ENCODE data around the gene P3H2. TPM values are rescaled to one million over a fixed set of nuclear protein-coding genes. Genes with fewer than 3 reads are reported as not detected.

The P3H2 gene
- total and polyA plus RNA-seq, 2 donors (not counting 1 experiment from before 2014, with no cell fraction given) = 20.5 to 21.6 TPM

GRCh38 chr3:189909139-189909538 lies 211.6 kb downstream of the P3H2 start:
- Histone ChIP-seq H2AFZ (ENCODE audit: low read length) (no peak overlapping the region), H3K4me2 (ENCODE audit: extremely low read depth, insufficient read depth, low read length) (no peak overlapping the region), H3K36me3 (ENCODE audit: control insufficient read depth, insufficient read depth, low read length) (no peaks in the 10 kb centered on the region), H3K9me3 (ENCODE audit: control insufficient read depth, insufficient read depth, low read depth, low read length) (no peaks in the 10 kb centered on the region), H3K27ac (ENCODE audit: insufficient read depth, low read length) (no peak overlapping the region), H3K4me1 (ENCODE audit: control insufficient read depth, extremely low read depth, insufficient read depth, low read length) (peaks cover 5% of the 10 kb centered on the region), H3K79me2 (ENCODE audit: control insufficient read depth, insufficient read depth, low read length) (no peaks in the 10 kb centered on the region), H3K4me3 (replicated peaks in 1 of 4; ENCODE audit: control extremely low read depth in 1 of 4, insufficient read depth in 1 of 4, low read depth in 3 of 4, low read length in 4 of 4) (no peak overlapping the region), H3K27me3 (ENCODE audit: control insufficient read depth, insufficient read depth, low read length) (no peaks in the 10 kb centered on the region), H4K20me1 (ENCODE audit: control insufficient read depth, extremely low read depth, insufficient read depth, low read length) (no peaks in the 10 kb centered on the region), H3K9ac (ENCODE audit: insufficient read depth, low read length) (no peak overlapping the region)
- no peak for DNase-seq (ENCODE audit: low read depth in 2 of 2)
- no peak for TF ChIP-seq CTCF (conservative IDR thresholded peaks at IDR 0.05 in 1 of 2, IDR thresholded peaks at IDR 0.05 in 1 of 2; ENCODE audit: low read depth in 1 of 2, low read length in 2 of 2)
- TF ChIP-seq EZH2 (IDR thresholded peaks at IDR 0.05; ENCODE audit: low read length, missing control alignments) = no peak

- Histone ChIP-seq H4K20me1 (ENCODE audit: control insufficient read depth, extremely low read depth, insufficient read depth, low read length) (no peaks in the 10 kb centered on the region), H3K79me2 (ENCODE audit: control insufficient read depth, insufficient read depth, low read length) (no peaks in the 10 kb centered on the region), H3K9ac (ENCODE audit: insufficient read depth, low read length) (no peak overlapping the region), H3K4me2 (ENCODE audit: extremely low read depth, insufficient read depth, low read length) (no peak overlapping the region), H3K4me1 (ENCODE audit: control insufficient read depth, extremely low read depth, insufficient read depth, low read length) (peaks cover 5% of the 10 kb centered on the region), H3K4me3 (replicated peaks in 1 of 4; ENCODE audit: control extremely low read depth in 1 of 4, insufficient read depth in 1 of 4, low read depth in 3 of 4, low read length in 4 of 4) (no peak overlapping the region), H3K36me3 (ENCODE audit: control insufficient read depth, insufficient read depth, low read length) (no peaks in the 10 kb centered on the region), H3K27ac (ENCODE audit: insufficient read depth, low read length) (no peak overlapping the region), H3K9me3 (ENCODE audit: control insufficient read depth, insufficient read depth, low read depth, low read length) (no peaks in the 10 kb centered on the region), H2AFZ (ENCODE audit: low read length) (no peak overlapping the region), H3K27me3 (ENCODE audit: control insufficient read depth, insufficient read depth, low read length) (no peaks in the 10 kb centered on the region)
- DNase-seq (ENCODE audit: low read depth in 2 of 2) = peak; percentile 2 to 84
- TF ChIP-seq EZH2 (IDR thresholded peaks at IDR 0.05; ENCODE audit: low read length, missing control alignments) (no peak), CTCF (conservative IDR thresholded peaks at IDR 0.05 in 1 of 2, IDR thresholded peaks at IDR 0.05 in 1 of 2; ENCODE audit: low read depth in 1 of 2, low read length in 2 of 2) (no peak)
Measured at GRCh38 chr3:189908646-189909045, 212.1 kb downstream of the P3H2 start.

- H4K20me1 ChIP-seq (ENCODE audit: control insufficient read depth, extremely low read depth, insufficient read depth, low read length) = no peaks in the 10 kb centered on the region
- H3K36me3 ChIP-seq (ENCODE audit: control insufficient read depth, insufficient read depth, low read length) = no peaks in the 10 kb centered on the region
- TF ChIP-seq CTCF (conservative IDR thresholded peaks at IDR 0.05 in 1 of 2, IDR thresholded peaks at IDR 0.05 in 1 of 2; ENCODE audit: low read depth in 1 of 2, low read length in 2 of 2) (no peak), EZH2 (IDR thresholded peaks at IDR 0.05; ENCODE audit: low read length, missing control alignments) (no peak)
- no peak overlapping the region for H3K27ac ChIP-seq (ENCODE audit: insufficient read depth, low read length)
- H3K4me1 ChIP-seq (ENCODE audit: control insufficient read depth, extremely low read depth, insufficient read depth, low read length) = peaks cover 5% of the 10 kb centered on the region
- no peak overlapping the region for H3K4me3 ChIP-seq (replicated peaks in 1 of 4; ENCODE audit: control extremely low read depth in 1 of 4, insufficient read depth in 1 of 4, low read depth in 3 of 4, low read length in 4 of 4)
- H2AFZ ChIP-seq (ENCODE audit: low read length) = no peak overlapping the region
- H3K9me3 ChIP-seq (ENCODE audit: control insufficient read depth, insufficient read depth, low read depth, low read length) = no peaks in the 10 kb centered on the region
- no peaks in the 10 kb centered on the region for H3K79me2 ChIP-seq (ENCODE audit: control insufficient read depth, insufficient read depth, low read length)
- no peak overlapping the region for H3K9ac ChIP-seq (ENCODE audit: insufficient read depth, low read length)
- H3K27me3 ChIP-seq (ENCODE audit: control insufficient read depth, insufficient read depth, low read length) = no peaks in the 10 kb centered on the region
- H3K4me2 ChIP-seq (ENCODE audit: extremely low read depth, insufficient read depth, low read length) = no peak overlapping the region
- no peak for DNase-seq (ENCODE audit: low read depth in 2 of 2)
Measured at GRCh38 chr3:189907803-189908202, 212.9 kb downstream of the P3H2 start.

Other genes with a start within 250 kb of the P3H2 start
- 2.6 and 7.1 TPM in 2 replicates for gene CLDN1, start 201.5 kb upstream of the P3H2 start, total RNA-seq
- gene CLDN1, start 201.5 kb upstream of the P3H2 start, polyA plus RNA-seq = 3.0 TPM in 2 replicates